ENCODE data around the gene SSBP3. TPM values are rescaled to one million over a fixed set of nuclear protein-coding genes. Genes with fewer than 3 reads are reported as not detected.

The SSBP3 gene
- total RNA-seq, 1 donor: 14.5 TPM

DNA sequence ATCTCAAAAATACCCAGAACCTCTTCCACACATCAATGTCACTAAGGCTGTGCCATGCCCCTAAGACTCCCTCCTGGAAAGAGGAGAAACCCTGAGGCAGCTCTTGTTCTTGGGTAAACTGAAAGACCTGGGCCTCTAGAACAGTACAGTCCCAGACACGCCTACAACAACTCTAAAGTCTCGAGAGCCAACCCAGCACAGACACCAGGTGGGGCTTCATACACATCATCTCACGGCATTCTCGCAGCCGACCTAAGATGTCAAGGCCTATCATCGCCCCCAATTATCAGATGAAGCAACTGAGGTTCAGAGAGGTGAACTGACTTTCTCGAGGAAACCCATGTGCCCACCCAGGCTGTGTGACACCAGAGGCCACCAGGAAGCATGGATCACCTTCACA, 135.7 kb downstream of the SSBP3 start:
- Histone ChIP-seq H4K20me1 (ENCODE audit: insufficient read depth, low read length) (peaks cover 11% of the 10 kb centered on the region), H3K9me3 (ENCODE audit: low read depth, low read length) (no peaks in the 10 kb centered on the region)

GRCh38 chr1:54268762-54269297, 137.4 kb downstream of the SSBP3 start:
- no peak overlapping the region for H2AFZ ChIP-seq (ENCODE audit: low read length)
- H3K79me2 ChIP-seq (ENCODE audit: insufficient read depth, low read length): peaks cover 4% of the 10 kb centered on the region
- H3K27ac ChIP-seq (ENCODE audit: low read depth, low read length): no peak overlapping the region
- peaks cover 16% of the 10 kb centered on the region for H4K20me1 ChIP-seq (ENCODE audit: insufficient read depth, low read length)
- H3K4me2 ChIP-seq (ENCODE audit: insufficient read depth, low read length): no peak overlapping the region
- H3K9me3 ChIP-seq (ENCODE audit: low read depth, low read length): no peaks in the 10 kb centered on the region
- H3K27me3 ChIP-seq (ENCODE audit: insufficient read depth, low read length): no peaks in the 10 kb centered on the region
- H3K4me3 ChIP-seq (ENCODE audit: insufficient read depth, low read length): no peak overlapping the region
- peak; percentile 81 for DNase-seq (ENCODE audit: insufficient read length, low spot score, missing footprints)
- no peaks in the 10 kb centered on the region for H3K36me3 ChIP-seq (ENCODE audit: insufficient read depth, low read length)
- TF ChIP-seq, protein P1, sequence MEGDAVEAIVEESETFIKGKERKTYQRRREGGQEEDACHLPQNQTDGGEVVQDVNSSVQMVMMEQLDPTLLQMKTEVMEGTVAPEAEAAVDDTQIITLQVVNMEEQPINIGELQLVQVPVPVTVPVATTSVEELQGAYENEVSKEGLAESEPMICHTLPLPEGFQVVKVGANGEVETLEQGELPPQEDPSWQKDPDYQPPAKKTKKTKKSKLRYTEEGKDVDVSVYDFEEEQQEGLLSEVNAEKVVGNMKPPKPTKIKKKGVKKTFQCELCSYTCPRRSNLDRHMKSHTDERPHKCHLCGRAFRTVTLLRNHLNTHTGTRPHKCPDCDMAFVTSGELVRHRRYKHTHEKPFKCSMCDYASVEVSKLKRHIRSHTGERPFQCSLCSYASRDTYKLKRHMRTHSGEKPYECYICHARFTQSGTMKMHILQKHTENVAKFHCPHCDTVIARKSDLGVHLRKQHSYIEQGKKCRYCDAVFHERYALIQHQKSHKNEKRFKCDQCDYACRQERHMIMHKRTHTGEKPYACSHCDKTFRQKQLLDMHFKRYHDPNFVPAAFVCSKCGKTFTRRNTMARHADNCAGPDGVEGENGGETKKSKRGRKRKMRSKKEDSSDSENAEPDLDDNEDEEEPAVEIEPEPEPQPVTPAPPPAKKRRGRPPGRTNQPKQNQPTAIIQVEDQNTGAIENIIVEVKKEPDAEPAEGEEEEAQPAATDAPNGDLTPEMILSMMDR (IDR thresholded peaks at IDR 0.05; ENCODE audit: extremely low read depth, low read depth, low read length): no peak
- peaks cover 4% of the 10 kb centered on the region for H3K4me1 ChIP-seq (ENCODE audit: insufficient read depth, low read length)

More for the DNA sequence above, 135.7 kb downstream of the SSBP3 start:
- TF ChIP-seq, protein P1 (IDR thresholded peaks at IDR 0.05; ENCODE audit: extremely low read depth, low read depth, low read length): no peak
- no peak for DNase-seq (ENCODE audit: insufficient read length, low spot score, missing footprints)
- no peaks in the 10 kb centered on the region for H3K36me3 ChIP-seq (ENCODE audit: insufficient read depth, low read length)
- no peaks in the 10 kb centered on the region for H3K27me3 ChIP-seq (ENCODE audit: insufficient read depth, low read length)
- no peak overlapping the region for H3K4me2 ChIP-seq (ENCODE audit: insufficient read depth, low read length)
- H3K79me2 ChIP-seq (ENCODE audit: insufficient read depth, low read length): peaks cover 4% of the 10 kb centered on the region
- H2AFZ ChIP-seq (ENCODE audit: low read length): no peak overlapping the region
- H3K27ac ChIP-seq (ENCODE audit: low read depth, low read length): no peak overlapping the region
- no peak overlapping the region for H3K4me3 ChIP-seq (ENCODE audit: insufficient read depth, low read length)
- peaks cover 18% of the 10 kb centered on the region for H3K4me1 ChIP-seq (ENCODE audit: insufficient read depth, low read length)

GRCh38 chr1:54267815-54268761, 138.1 kb downstream of the SSBP3 start:
- Histone ChIP-seq H3K79me2 (ENCODE audit: insufficient read depth, low read length) (peaks cover 4% of the 10 kb centered on the region), H3K4me3 (ENCODE audit: insufficient read depth, low read length) (no peak overlapping the region), H4K20me1 (ENCODE audit: insufficient read depth, low read length) (peaks cover 16% of the 10 kb centered on the region), H3K27me3 (ENCODE audit: insufficient read depth, low read length) (no peaks in the 10 kb centered on the region), H3K4me2 (ENCODE audit: insufficient read depth, low read length) (no peak overlapping the region), H2AFZ (ENCODE audit: low read length) (no peak overlapping the region), H3K9me3 (ENCODE audit: low read depth, low read length) (no peaks in the 10 kb centered on the region), H3K27ac (ENCODE audit: low read depth, low read length) (no peak overlapping the region), H3K4me1 (ENCODE audit: insufficient read depth, low read length) (no peaks in the 10 kb centered on the region), H3K36me3 (ENCODE audit: insufficient read depth, low read length) (no peaks in the 10 kb centered on the region)
- TF ChIP-seq, protein P1 (IDR thresholded peaks at IDR 0.05; ENCODE audit: extremely low read depth, low read depth, low read length): no peak
- DNase-seq (ENCODE audit: insufficient read length, low spot score, missing footprints): no peak

DNA sequence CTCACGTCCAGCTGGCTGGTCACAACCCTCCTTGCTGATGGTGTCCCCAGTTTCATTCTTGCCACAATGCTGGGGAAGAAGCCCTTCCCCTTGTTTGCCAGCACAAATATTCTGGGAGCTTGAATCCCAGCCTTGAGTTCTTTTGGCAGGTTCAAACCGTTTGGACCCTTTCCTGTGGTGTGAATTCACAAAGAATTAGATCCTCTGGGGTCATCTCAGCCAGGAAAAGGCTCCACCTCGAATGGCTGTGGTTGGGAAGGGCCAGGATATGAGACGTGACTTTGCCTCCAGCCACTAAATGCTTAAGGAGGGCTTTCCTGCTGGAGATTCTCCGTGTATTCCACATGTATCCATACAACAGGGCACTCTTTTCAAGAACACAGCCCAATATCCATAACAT, 139.3 kb downstream of the SSBP3 start:
- no peak for DNase-seq (ENCODE audit: insufficient read length, low spot score, missing footprints)
- no peaks in the 10 kb centered on the region for H3K27me3 ChIP-seq (ENCODE audit: insufficient read depth, low read length)
- peaks cover 16% of the 10 kb centered on the region for H4K20me1 ChIP-seq (ENCODE audit: insufficient read depth, low read length)

More for the DNA sequence above, 139.3 kb downstream of the SSBP3 start:
- TF ChIP-seq, protein P1 (IDR thresholded peaks at IDR 0.05; ENCODE audit: extremely low read depth, low read depth, low read length): no peak
- H3K36me3 ChIP-seq (ENCODE audit: insufficient read depth, low read length): no peaks in the 10 kb centered on the region
- no peak overlapping the region for H3K4me2 ChIP-seq (ENCODE audit: insufficient read depth, low read length)
- H2AFZ ChIP-seq (ENCODE audit: low read length): no peak overlapping the region
- H3K4me1 ChIP-seq (ENCODE audit: insufficient read depth, low read length): no peaks in the 10 kb centered on the region
- H3K9me3 ChIP-seq (ENCODE audit: low read depth, low read length): no peaks in the 10 kb centered on the region
- H3K79me2 ChIP-seq (ENCODE audit: insufficient read depth, low read length): peaks cover 4% of the 10 kb centered on the region
- no peak overlapping the region for H3K27ac ChIP-seq (ENCODE audit: low read depth, low read length)
- no peak overlapping the region for H3K4me3 ChIP-seq (ENCODE audit: insufficient read depth, low read length)

Measured in osteoblast (primary cell).